HUES48 (cell line): Measurements from ENCODE around the gene UBAC1.

ENCODE experiments used
- H3K27ac ChIP-seq: one replicate; pipeline ENCODE4 v1.7.0; 2013; ENCODE audit warnings: low read depth, low read length, inconsistent platforms
- H3K27me3 ChIP-seq: 2 replicates; pipeline ENCODE4 v1.6.1; 2013; ENCODE audit warnings: mild to moderate bottlenecking, low read length; ENCODE audit not compliant: control insufficient read depth, insufficient read depth
- H3K36me3 ChIP-seq: 2 replicates; pipeline ENCODE4 v1.6.1; 2013; ENCODE audit warnings: low read length; ENCODE audit not compliant: control insufficient read depth, insufficient read depth
- H3K4me1 ChIP-seq: 2 replicates; pipeline ENCODE4 v1.6.1; 2013; ENCODE audit warnings: mild to moderate bottlenecking, low read length; ENCODE audit not compliant: control insufficient read depth, insufficient read depth
- H3K4me3 ChIP-seq: 2 replicates; pipeline ENCODE4 v1.5.1; 2013; ENCODE audit warnings: mild to moderate bottlenecking, low read depth, low read length
- H3K9ac ChIP-seq: 2 replicates; pipeline ENCODE4 v1.6.1; 2013; ENCODE audit warnings: mild to moderate bottlenecking, low read depth, low read length, moderate library complexity
- H3K9me3 ChIP-seq: 2 replicates; pipeline ENCODE4 v1.6.1; 2013; ENCODE audit warnings: low read length; ENCODE audit not compliant: control insufficient read depth, insufficient read depth

Gene UBAC1

DNA sequence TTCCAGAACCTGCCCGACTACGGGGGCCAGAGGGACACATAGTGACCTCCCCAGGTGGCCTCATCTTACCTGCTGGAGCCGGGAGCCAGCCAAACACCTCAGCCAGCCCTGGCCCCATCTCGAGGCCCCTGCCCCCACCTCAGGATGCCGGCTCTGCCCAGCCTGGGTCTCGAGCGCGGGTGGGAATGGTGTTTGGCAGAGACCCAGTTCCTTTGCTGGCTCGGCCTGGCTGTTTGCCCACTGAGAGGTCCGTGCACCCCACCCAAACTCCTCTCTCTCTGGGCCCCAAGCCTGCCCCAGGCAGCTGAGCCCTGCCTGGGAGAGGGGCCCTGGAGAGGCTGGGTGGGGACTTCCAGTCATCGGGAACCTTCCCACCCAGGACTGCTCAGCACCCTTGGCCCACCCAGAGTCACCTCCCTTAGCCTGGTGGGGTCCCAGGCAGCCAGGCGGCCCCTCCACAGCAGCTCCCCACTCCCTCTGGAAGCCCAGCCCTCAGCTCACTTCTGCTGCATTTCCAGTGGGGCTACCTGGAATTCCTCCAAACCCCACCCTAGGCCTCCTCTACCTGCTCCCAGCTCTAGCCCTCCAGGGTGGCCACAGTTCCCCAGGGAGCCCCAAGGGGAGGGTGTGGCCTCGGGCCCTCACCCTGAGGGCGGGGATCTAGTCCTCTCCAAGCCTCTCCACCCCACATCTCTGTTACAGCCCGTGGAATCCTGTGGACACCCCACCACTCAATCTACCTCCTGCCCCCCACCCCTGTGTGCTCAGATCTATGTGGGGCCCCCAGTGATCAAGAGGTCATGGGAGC is 42.4 kb upstream of the UBAC1 start:
- Histone ChIP-seq H3K4me1 (peaks cover 28% of the 10 kb centered on the region), H3K27ac (no peak overlapping the region), H3K4me3 (no peak overlapping the region), H3K27me3 (no peaks in the 10 kb centered on the region), H3K36me3 (no peaks in the 10 kb centered on the region), H3K9me3 (no peaks in the 10 kb centered on the region), H3K9ac (no peak overlapping the region)

DNA sequence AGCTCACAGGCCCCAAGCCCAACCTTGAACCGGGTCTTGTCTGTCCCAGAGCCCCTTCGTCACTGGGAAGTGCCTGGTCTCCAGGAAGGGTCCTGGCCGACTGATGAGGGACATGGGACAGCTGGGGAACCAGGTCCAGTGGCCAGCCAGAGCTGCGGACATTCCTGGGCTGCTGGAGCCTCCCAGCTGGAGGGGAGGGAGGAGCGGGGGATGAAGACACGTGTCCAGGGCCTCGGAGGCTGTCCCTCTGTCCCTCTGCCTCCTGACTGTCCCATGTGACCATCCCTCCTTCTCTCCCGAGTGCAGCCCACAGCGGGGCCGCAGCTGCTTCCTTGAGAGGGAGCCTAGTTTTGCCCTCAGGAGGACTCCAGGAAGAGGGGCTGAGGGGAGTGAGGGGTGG is 41.7 kb upstream of the UBAC1 start:
- Histone ChIP-seq H3K9ac (no peak overlapping the region), H3K27me3 (no peaks in the 10 kb centered on the region), H3K4me3 (no peak overlapping the region), H3K27ac (no peak overlapping the region), H3K4me1 (peaks cover 24% of the 10 kb centered on the region), H3K36me3 (no peaks in the 10 kb centered on the region), H3K9me3 (no peaks in the 10 kb centered on the region)

DNA sequence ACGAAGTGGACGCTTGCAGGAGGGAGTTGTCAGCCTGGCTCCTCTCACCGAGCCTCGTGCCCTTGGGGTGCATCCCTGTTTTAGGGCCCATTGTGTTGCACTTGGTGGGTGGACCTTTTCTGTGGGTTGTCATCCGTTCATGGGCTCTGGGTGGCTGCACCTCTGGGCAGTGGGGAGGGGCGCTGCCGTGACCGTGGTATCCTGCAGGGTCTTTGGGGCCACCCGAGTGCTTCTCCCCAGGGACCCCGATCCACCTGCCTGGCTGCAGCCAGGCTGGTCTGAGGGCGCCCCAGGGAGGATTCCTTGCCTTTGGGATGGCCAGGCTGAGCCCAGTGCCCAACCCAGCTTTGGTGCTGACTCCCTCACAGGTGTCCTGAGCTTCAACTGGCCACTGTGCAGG is 41.0 kb upstream of the UBAC1 start:
- no peaks in the 10 kb centered on the region for H3K9me3 ChIP-seq

DNA sequence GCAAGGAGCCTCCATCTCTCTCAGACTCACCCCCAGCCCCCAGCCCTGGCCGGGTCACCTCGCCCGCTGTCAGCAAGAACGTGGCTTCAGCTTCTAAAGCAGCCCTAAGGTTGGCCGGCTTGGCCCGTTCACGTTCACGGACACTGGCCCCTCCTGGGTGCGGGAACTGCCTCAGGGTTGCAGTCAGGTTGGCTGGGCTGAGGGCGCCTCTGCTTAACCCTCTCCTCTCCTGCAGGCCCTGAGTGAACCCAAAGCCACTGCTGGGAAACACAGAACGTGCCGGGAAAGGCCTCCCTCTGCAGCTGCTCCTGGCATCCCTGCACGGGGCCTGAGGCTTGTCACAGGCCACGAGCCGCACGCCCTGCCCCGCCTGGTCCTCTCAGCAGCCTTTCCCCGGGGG is 40.1 kb upstream of the UBAC1 start:
- Histone ChIP-seq H3K36me3 (no peaks in the 10 kb centered on the region), H3K9me3 (no peaks in the 10 kb centered on the region), H3K4me3 (no peak overlapping the region), H3K27me3 (no peaks in the 10 kb centered on the region), H3K9ac (no peak overlapping the region), H3K4me1 (peaks cover 13% of the 10 kb centered on the region), H3K27ac (no peak overlapping the region)

More for the DNA sequence above, 41.0 kb upstream of the UBAC1 start:
- H3K9ac ChIP-seq, result no peak overlapping the region
- H3K36me3 ChIP-seq, result no peaks in the 10 kb centered on the region
- H3K27me3 ChIP-seq, result no peaks in the 10 kb centered on the region
- no peak overlapping the region for H3K4me3 ChIP-seq
- peaks cover 18% of the 10 kb centered on the region for H3K4me1 ChIP-seq
- no peak overlapping the region for H3K27ac ChIP-seq

DNA sequence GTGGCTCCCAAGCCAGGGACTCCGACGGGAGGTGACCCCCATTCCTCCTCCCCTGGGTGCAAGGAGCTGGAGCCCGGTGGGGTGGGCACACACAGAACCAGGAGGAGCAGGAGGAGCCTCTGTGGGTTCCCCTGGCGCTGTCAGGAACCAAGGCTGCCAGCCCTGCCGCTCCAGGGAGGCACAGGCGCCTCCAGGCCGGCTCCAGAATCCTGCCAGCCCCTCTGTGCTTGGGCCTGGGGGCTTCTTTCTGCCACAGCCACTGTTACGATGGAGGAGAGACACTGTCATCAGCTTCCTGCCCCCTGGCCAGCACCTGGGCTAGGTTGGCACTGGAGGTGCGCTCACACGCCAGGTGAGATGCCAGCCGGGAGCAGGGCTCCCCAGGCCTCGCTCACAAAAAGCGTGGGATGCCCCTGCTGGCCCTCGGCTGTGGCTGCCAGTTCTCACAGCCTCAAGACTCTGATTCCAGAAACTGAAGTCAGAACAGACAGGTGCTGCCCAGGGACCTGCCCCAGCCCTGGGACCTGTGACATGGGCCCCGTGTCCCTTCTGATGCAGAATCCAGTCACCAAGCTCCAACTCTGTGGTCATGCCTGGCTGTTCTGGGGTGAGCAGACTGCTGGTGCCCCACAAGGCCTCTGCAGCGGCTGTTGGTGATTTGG is 37.4 kb upstream of the UBAC1 start:
- no peak overlapping the region for H3K9ac ChIP-seq
- H3K4me1 ChIP-seq, result peaks cover 8% of the 10 kb centered on the region
- H3K4me3 ChIP-seq, result no peak overlapping the region
- H3K27ac ChIP-seq, result no peak overlapping the region
- no peaks in the 10 kb centered on the region for H3K27me3 ChIP-seq
- no peaks in the 10 kb centered on the region for H3K9me3 ChIP-seq
- no peaks in the 10 kb centered on the region for H3K36me3 ChIP-seq

DNA sequence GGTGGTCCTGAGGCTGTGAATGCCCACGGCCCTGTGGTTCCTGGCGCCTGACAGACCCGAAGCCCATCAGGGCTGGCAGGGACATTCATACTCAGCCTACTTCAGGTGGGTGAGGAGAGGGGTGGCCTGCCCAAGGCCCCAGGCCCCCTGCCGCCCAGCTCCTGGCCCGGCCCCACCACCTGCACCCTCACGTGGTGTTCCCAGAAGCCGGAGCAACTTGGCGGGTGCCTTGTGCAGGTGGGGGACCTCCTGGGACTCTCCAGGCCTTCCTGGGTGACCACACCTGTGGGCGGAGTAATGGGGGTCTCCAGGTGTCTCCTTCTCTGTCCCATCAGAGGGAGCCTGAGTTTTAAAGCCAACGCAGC is 36.8 kb upstream of the UBAC1 start:
- Histone ChIP-seq H3K9ac (no peak overlapping the region), H3K9me3 (no peaks in the 10 kb centered on the region), H3K4me1 (peaks cover 13% of the 10 kb centered on the region), H3K4me3 (no peak overlapping the region), H3K36me3 (no peaks in the 10 kb centered on the region), H3K27me3 (no peaks in the 10 kb centered on the region), H3K27ac (no peak overlapping the region)

DNA sequence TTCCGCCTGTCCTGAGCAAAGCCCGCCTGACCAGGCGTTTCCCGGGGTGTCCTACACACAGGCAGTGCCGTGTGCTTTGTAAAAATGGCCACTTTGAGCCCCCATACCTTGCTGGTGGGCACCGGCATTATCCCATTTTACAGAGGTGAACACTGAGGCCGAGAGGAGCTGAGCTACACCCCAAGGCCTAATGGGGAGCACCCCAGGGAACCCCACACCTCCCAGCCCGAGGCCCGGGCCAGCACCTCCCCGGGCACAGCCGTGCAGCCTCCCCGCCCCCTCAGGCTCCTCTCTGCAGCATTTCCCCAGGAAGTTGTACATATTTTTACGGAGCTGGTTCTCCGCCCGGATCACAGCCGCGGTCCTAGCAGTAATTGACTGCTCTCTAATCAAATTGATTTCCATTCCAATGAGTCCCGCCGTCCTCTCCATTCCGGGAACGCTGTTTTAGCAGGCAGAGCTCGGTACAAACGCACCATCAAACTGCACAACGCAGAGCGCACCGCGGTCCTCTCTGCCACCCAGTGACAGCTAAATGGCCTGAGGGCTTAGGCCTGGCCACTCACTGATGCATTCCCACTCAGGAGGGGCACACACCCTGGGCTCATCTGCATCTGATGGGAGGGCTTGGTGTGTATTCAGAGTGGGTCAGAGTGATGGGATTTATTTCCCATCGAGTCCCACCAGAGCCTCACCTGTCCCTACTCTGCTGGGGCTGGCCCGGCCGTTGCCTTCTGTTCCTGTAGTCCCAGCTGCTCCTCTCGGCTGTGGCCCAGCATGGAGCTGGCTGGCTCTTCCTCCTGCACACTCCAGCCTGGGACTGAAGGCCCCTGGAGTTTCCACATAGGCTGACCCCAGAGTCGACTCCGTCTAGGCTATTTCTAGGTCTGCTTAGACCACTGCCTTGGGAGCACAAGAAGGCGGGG is 36.2 kb upstream of the UBAC1 start:
- H3K9me3 ChIP-seq, result no peaks in the 10 kb centered on the region
- H3K36me3 ChIP-seq, result no peaks in the 10 kb centered on the region
- H3K9ac ChIP-seq, result no peak overlapping the region
- no peak overlapping the region for H3K4me3 ChIP-seq
- no peaks in the 10 kb centered on the region for H3K27me3 ChIP-seq
- H3K27ac ChIP-seq, result no peak overlapping the region
- H3K4me1 ChIP-seq, result peaks cover 19% of the 10 kb centered on the region

DNA sequence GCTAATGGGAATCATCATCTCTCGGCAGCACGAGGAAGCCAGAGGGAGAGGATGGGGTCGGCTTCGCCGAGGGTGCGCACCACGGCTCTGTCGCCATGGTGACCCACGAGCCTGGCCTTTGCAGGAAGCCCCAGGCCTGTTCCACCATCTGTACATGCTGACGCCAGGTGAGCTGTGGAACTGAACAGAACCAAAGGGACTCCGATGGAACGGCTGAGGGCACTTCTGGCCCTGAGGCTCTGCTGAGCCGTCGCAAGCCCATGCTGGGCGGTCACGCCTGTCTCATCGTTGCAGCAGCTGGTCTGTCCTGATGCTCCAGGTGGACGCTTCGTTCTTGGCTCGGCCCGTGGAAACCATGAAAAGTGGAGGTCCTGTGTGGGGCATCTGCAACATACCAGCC is 34.6 kb upstream of the UBAC1 start:
- no peak overlapping the region for H3K4me3 ChIP-seq
- peaks cover 24% of the 10 kb centered on the region for H3K4me1 ChIP-seq
- H3K27me3 ChIP-seq, result no peaks in the 10 kb centered on the region
- H3K27ac ChIP-seq, result no peak overlapping the region
- no peaks in the 10 kb centered on the region for H3K36me3 ChIP-seq
- no peaks in the 10 kb centered on the region for H3K9me3 ChIP-seq
- H3K9ac ChIP-seq, result no peak overlapping the region

DNA sequence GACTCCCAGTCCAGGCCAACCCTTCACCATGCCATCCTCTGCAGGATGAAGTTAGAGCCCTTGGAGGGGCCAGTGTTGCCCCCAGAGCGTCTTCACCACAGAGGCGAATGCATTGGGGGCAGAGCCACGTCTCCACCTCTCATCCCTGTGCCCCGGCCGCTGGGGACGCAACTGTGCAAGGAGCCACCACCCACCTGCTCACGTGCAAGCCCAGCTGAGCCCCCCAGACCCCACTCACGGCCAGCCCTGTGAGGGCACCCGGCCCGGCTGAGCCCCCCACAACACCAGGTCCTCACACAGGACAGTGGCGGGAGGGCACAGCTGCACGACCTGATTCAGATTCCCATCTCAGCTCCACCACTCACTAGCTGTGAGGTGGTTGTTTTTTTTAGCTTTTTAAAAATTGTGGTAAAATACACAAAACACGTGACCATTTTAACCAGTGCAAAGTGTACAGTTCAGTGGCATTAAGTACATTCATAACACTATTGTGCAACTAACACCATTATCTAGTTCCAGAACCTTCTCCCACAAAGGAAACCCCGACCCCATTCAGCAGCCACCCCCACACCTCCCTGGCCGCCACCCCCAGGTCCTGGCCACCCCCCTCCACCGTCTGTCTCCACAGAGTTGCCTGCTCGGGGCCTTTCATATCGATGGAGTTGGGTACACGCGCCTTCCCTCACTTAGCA is 33.5 kb upstream of the UBAC1 start:
- H3K9ac ChIP-seq, result no peak overlapping the region
- no peak overlapping the region for H3K27ac ChIP-seq
- no peaks in the 10 kb centered on the region for H3K9me3 ChIP-seq
- no peaks in the 10 kb centered on the region for H3K36me3 ChIP-seq
- H3K4me1 ChIP-seq, result peaks cover 24% of the 10 kb centered on the region
- no peaks in the 10 kb centered on the region for H3K27me3 ChIP-seq
- H3K4me3 ChIP-seq, result no peak overlapping the region

DNA sequence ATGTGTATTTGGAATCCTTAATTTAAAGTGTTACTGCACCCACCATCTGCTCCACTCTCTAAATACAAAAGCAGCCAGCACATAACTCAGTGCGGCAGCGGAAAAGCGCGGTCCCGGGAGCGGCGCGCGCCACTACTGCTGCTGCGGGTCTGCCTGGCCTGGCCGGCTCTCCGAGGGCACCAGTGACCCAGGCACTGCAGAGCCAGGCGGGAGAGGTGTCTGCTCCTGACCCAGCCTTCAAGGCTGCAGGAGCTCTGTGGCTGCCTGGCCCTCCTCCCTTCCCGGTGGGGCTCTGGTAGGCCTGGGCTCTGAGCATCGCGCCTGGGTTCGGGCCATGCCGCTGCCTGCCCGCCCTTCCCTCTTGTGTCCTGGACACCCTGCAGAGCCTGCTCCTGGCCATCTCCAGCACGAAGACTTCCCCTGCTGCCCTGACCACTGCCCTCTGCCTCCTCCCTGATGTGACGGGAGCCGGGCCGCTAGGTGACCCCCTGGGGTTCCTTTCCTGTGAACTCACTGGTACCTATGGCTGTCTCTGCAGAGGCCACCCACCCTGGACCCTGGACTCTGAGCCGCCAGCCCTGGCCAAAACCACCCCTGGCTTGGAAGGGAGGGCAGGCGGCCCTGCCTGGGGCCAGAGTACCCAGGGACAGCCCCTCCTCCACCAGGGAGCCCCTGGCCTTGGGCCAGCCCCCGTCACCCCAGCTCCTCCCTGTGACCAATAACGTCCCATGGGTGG is 32.8 kb upstream of the UBAC1 start:
- Histone ChIP-seq H3K9me3 (no peaks in the 10 kb centered on the region), H3K4me1 (peaks cover 24% of the 10 kb centered on the region), H3K36me3 (no peaks in the 10 kb centered on the region), H3K27ac (no peak overlapping the region), H3K27me3 (no peaks in the 10 kb centered on the region), H3K4me3 (no peak overlapping the region), H3K9ac (no peak overlapping the region)
